DMS 273 treated with DMSO at 0.1 percent for 48 hours (cell line): ENCODE results near the gene MX1.
"Not testable (repeated sequence)": the region's sequence is repeated elsewhere in the genome, so short reads cannot be mapped to it uniquely, and the experiment has no call there.

Experiments used
- DNase-seq: peaks from one replicate; lab custom pipeline; 2025; lab: John Stamatoyannopoulos, UW

Gene MX1

GRCh38 chr21:41407541-41408460, 18.2 kb upstream of the MX1 start:
- no peak for DNase-seq

DNA sequence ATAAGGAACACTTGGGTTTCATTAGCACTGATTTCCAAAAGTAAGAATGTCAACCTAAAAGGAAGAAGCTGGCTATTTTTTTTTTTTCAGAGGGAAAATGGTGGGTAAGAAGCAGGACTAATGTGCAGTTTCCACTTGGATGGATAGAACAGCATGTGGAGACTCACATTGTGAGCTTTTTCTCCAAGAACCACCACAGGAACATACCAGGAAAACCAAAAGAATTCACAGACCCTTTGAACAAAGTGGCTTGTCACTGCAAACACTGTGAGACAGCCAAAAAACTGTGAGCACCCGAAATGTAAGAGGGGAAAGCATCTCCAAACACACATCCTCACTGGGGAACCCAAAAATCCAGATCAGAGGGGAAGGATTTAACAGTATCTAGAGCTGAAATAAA, 15.7 kb upstream of the MX1 start:
- DNase-seq = no peak

DNA sequence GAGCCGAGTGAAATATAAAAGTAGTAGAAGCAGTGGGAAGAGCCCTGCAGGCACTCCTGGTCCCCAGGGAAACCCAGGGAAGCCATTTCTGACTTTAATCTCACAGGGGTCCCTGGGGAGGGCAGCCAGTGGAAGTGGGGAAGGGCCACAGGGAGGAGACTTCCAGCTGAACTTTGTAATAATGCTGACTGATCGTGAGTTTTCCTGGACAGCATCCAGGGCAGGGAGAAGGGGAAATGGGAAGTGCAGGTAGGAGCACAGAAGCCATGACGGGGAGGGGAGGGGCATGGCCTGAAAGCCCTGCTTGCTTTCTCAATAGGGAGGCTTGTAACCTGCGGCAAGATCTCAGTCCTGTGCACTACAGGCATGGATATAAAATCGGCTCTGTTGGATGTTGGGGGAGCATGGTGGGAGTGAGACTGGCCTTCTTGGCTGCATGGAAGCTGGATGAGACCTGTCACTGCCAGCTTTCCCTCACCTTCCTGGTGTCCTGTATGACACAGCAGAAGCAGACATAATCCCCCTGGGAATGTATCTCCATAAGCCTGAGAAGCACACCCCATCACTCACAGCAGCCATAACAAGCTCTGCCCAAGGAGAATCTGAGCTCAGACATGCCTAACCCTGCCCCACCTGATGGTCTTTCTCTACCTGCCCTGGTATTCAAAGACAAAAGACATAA, 15.1 kb upstream of the MX1 start:
- DNase-seq = no peak

DNA sequence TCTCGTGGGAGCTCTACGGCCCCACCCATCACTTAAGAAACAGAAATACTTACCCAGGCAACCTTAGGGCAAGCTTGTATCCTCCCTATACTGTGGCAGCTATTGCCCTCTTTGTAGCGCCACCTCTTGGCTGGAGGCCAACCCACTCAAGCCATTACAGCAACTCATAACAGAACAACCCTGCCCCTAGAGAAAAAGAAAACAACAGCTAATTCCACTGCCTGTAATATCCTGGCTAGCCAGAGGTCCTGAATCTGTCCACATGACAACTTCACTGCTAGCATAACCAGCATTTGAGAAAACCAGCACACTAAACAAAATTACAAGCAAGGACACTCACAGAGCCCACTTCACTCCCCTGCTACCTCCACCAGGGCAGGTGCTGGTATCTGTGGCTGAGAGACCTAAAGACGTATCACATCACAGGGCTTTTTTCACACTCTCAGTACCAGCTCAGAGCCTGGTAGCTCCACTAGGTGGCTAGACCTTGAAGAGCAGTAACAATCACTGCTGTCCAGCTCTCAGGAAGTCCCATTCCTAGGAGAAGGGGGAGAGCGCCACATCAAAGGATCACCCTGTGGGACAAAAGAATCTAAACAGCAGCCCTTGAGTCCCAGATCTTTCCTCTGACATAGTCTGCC, 14.5 kb upstream of the MX1 start:
- DNase-seq = no peak

- DNase-seq = not testable (repeated sequence)
Measured at GRCh38 chr21:41417505-41417904, 8.5 kb upstream of the MX1 start.

- DNase-seq = no peak
Measured at GRCh38 chr21:41418393-41418792, 7.6 kb upstream of the MX1 start.

GRCh38 chr21:41418956-41419680, 6.9 kb upstream of the MX1 start:
- DNase-seq = no peak

GRCh38 chr21:41419921-41420862, 5.8 kb upstream of the MX1 start:
- DNase-seq = peak; percentile 45

DNA sequence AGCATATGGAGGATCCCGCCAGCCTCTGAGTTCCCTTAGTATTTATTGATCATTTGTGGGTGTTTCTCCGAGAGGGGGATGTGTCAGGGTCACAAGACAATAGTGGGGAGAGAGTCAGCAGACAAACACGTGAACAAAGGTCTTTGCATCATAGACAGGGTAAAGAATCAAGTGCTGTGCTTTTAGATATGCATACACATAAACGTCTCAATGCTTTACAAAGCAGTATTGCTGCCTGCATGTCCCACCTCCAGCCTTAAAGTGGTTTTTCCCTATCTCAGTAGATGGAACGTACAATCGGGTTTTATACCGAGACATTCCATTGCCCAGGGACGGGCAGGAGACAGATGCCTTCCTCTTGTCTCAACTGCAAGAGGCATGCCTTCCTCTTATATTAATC, 5.0 kb upstream of the MX1 start:
- not testable (repeated sequence) for DNase-seq

DNA sequence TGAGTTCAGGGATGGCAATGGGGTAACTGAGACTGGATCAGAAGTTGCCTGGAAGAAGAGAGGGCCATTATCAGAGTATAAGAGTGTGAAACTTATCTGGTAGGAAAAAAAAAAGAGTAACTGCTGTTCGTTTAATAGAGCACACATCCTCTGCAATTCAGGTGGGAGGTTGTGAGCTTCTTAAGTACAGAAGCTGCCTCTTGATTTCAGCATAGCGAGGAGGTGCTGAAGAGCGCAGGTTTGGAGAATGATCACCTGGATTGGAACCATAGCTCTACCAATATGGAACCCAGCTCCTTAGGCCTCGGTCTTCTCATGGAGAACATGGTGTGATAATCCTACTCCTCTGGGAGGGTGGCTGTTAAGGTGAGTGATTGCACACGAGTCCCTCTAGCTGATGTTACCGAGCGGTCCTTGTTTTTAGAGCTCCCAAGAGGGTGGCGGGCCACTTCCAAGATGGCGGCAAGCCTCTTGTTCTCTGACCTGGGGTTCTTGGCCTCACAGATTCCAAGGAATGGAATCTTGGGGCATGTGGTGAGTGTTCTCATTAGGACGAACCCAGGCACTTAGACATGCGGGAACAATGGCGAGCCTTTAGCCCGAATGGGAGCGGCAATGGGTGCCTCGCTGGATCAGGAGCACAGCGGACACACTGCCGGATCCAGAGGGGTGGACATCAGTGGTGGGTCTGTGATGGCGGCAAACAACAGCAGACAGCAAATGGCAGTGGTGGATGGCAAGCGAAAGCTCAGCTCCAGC, 3.3 kb upstream of the MX1 start:
- no peak for DNase-seq

GRCh38 chr21:41423305-41423636, 2.8 kb upstream of the MX1 start:
- DNase-seq = not testable (repeated sequence)

GRCh38 chr21:41425588-41425953, 468 bp upstream of the MX1 start:
- DNase-seq = no peak

- no peak for DNase-seq
Measured at GRCh38 chr21:41426676-41427404, 801 bp downstream of the MX1 start.

GRCh38 chr21:41427556-41427955, 1.5 kb downstream of the MX1 start:
- DNase-seq = no peak

DNA sequence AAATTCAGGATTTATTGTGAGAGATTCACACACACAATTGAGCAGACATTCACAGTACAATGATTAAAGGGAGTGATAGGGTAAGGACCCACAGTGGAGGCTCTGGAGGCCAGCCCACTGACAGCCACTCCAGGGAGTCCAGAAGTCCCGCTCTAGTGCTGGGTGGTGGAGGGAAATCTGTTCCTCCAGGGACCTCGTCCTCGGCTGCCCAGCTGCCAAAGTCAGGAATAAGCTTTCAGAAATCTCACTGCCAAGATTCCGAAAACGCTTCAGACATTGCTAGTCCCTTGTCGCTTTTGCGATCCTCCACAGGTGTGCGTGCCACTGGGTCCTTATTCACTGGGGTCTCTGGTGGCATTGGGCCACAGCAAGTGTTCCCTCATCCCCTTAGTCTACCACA, 2.3 kb downstream of the MX1 start:
- DNase-seq = no peak

- DNase-seq = no peak
Measured at GRCh38 chr21:41428847-41429246, 2.8 kb downstream of the MX1 start.

DNA sequence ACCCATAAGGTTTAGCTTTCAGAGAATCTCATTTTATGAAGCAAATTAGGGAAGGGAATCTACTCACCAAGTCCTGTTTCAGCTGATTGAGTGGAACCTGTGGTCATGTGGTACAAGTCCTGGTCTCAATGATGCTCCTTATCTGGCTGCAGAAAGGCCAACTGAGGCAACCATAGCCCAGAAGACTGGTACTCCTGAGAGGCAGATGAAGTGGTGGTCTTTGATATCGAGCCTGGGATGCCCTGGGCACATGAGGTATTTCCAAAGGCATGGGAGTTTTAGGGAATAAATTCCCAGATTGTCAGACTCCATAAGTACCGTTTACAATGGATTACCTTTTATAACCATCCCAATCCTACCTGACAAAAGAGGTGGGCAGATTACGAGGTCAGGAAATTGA, 3.3 kb downstream of the MX1 start:
- DNase-seq = no peak

GRCh38 chr21:41429925-41430491, 4.0 kb downstream of the MX1 start:
- DNase-seq = no peak

DNA sequence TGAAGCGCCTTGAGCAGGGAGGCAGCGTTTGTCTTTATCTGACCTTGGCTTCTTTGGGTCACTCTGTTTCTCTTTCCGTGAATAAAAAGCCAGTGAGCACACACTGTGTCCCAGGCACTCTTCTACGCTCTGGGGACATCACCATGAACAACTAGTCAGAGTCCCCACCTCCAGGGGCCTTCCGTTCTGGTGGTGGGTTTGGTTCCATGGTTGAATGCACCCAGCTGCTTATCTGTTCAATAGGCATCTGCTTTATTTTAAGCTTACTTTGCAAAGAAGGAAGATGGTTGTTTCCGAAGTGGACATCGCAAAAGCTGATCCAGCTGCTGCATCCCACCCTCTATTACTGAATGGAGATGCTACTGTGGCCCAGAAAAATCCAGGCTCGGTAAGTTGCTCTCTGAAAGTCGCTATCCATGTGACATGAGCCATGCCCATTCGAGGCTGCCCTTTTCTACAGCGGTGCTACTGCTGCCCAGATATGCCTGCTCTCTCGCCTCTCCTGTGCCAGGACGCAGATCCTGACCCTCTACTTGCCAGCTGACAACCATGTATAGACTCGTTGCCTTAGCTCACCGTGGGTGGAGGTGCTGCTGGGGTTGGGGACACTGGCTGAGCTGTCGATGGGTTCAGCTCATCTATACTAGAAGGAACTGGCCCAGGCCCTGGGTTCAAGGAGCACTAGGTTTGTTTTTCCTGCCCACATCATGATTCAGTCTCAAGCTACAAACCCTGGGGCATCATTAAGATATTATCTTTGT, 5.9 kb downstream of the MX1 start:
- DNase-seq = no peak
